C4-2B (cell line): ENCODE measurements around the gene ACOX2.

Source experiments
- H3K27ac ChIP-seq: fragments of 450-650 bp; 2 replicates; pipeline ENCODE4 v1.5.1; 2017
- ZFX ChIP-seq: fragments of 450-650 bp; IDR thresholded peaks from 2 replicates; pipeline ENCODE4 v1.6.1; 2017
- TF ChIP-seq, protein P1 (sequence below): fragments of 450-650 bp; conservative IDR thresholded peaks from 2 replicates; pipeline ENCODE4 v1.5.1; 2017; ENCODE audit warnings: mild to moderate bottlenecking

ACOX2 gene

GRCh38 chr3:58488967-58489366 lies 48.0 kb downstream of the ACOX2 start:
- TF ChIP-seq ZFX, result no peak
- TF ChIP-seq, protein P1, sequence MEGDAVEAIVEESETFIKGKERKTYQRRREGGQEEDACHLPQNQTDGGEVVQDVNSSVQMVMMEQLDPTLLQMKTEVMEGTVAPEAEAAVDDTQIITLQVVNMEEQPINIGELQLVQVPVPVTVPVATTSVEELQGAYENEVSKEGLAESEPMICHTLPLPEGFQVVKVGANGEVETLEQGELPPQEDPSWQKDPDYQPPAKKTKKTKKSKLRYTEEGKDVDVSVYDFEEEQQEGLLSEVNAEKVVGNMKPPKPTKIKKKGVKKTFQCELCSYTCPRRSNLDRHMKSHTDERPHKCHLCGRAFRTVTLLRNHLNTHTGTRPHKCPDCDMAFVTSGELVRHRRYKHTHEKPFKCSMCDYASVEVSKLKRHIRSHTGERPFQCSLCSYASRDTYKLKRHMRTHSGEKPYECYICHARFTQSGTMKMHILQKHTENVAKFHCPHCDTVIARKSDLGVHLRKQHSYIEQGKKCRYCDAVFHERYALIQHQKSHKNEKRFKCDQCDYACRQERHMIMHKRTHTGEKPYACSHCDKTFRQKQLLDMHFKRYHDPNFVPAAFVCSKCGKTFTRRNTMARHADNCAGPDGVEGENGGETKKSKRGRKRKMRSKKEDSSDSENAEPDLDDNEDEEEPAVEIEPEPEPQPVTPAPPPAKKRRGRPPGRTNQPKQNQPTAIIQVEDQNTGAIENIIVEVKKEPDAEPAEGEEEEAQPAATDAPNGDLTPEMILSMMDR, result no peak
- no peak overlapping the region for H3K27ac ChIP-seq

- H3K27ac ChIP-seq, result no peak overlapping the region
- no peak for TF ChIP-seq ZFX
- TF ChIP-seq, protein P1, result no peak
Observed at GRCh38 chr3:58487140-58487886, 49.7 kb downstream of the ACOX2 start.

GRCh38 chr3:58485801-58486435 lies 51.1 kb downstream of the ACOX2 start:
- no peak overlapping the region for H3K27ac ChIP-seq
- TF ChIP-seq ZFX, result no peak
- TF ChIP-seq, protein P1, result no peak

DNA sequence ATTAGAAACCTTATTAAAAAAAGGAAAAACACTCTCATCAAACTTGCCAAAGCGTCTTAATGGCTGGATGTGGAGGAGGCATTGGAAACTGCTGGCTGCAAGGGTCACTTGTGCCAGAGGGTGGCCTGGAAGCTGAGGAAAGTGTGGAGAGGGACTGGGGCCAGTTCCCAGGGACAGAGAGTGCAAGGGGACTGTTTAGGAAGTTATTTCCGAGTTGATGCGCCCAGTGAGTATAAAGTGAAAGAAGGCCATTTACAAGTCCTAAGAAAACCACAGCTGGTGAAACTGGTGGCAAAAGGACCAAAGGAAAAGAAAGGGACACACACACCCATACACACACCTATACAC lies 52.3 kb downstream of the ACOX2 start:
- TF ChIP-seq ZFX, result no peak
- H3K27ac ChIP-seq, result no peak overlapping the region

GRCh38 chr3:58484045-58484721 lies 52.8 kb downstream of the ACOX2 start:
- no peak overlapping the region for H3K27ac ChIP-seq
- TF ChIP-seq, protein P1, result no peak
- no peak for TF ChIP-seq ZFX

- no peak overlapping the region for H3K27ac ChIP-seq
- no peak for TF ChIP-seq ZFX
- TF ChIP-seq, protein P1, result no peak
Observed at GRCh38 chr3:58482917-58483636, 53.9 kb downstream of the ACOX2 start.

DNA sequence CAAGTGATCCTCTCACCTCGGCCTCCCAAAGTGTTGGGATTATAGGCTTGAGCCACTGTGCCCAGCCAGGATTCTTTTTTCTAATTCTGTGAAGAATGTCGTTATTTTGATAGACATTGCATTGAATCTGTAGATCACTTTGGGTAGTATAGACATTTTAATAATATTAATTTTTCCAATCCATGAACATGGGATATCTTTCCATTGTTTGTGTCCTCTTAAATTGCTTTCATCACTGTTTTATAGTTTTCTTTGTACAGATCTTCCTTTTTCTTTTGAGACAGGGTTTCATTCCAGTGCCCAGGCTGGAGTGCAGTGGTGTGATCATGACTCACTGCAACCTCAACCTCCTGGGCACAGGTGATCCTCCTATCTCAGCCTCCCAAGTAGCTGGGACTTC lies 56.7 kb downstream of the ACOX2 start:
- TF ChIP-seq ZFX, result no peak
- TF ChIP-seq, protein P1, result no peak
- no peak overlapping the region for H3K27ac ChIP-seq
